GM18873 (cell line): ENCODE measurements around the gene ZNF598.

Experiments used
- ATAC-seq: cut with Tn5 transposase; IDR thresholded peaks from one replicate; pipeline ENCODE4 v1.9.1; 2021; ENCODE audit warnings: mild to moderate bottlenecking, moderate library complexity, moderate number of reproducible peaks; ENCODE audit not compliant: unreplicated experiment, low FRiP score

The ZNF598 gene

DNA sequence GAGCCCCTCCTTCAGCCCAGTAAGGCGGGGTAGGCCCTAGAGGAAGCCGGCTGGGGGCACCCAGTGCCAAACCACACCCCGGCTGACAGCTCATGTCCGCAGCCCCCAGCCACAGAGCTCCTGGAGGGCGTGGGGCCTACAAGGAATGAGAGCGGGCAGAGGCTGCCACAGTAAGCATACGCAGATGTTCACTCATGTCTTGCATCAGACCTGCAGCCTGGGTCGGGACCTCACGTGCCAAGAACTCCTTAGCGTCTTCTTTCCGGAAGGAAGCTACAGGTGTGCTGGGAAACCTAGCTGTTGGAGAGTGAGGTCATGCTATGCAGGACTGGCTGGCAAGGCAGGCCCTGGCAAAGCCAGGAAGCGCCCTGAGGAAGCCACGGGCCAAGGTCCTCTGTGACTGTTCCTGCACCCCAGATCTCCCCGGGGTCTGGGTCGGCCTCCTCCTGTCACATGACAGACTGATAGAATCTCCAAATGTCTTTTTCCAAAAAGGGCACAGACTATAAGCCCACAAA lies 1.6 kb downstream of the ZNF598 start:
- no peak for ATAC-seq

DNA sequence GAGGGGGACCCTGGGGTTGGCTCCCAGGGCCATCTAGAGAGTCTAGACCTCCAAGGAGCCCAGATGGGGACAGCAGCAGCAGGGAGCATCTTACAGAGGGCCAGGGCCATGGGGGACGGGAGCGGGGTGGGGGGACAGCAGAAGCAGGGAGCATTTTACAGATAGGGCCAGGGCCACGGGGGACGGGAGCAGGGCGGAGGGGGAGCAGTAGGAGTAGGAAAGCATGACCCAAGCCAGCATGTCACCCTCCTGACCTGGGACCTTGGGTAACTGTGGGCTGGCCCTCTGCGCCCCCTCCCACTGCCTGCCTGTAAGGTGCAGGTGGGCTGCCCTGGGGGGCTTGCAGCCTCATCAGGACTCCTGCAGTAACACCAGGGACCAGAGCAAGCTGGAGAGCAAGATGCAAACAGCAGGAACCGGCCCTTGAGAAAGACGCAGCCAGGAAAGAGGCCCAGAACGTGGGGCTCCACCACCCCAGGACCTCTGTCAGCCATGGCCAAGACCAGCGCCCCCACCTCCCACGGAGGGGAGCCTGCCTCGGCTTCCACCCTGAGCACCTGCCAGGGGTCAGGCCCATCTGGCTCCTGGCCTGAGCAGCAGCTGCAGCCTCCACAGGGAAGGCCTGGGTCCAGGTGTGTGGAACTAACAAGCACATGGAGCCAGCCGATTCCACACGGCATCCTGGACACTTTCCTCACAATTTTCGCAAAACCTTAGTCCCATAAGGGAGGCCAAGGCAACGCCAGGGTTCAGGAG lies 2.4 kb downstream of the ZNF598 start:
- no peak for ATAC-seq

DNA sequence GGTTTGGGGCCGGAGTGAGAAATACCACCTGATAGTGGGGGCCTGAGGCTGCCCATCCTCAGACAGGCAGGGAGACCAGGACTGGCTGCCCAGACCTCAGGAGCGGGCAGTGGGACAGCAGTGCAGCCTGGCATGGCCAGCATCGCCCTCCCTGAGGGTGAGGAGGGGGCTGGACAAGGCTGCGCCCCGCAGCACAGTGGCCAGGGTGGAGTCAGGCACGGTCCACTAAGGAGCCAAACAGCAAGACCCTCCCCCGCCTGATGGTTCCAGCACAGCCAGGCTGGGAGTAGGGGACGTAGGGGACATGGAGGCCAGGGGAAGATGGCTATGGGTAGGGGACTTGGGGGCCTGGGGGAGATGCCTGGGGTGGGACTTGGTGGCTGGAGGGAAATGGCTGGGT lies 3.3 kb downstream of the ZNF598 start:
- no peak for ATAC-seq

DNA sequence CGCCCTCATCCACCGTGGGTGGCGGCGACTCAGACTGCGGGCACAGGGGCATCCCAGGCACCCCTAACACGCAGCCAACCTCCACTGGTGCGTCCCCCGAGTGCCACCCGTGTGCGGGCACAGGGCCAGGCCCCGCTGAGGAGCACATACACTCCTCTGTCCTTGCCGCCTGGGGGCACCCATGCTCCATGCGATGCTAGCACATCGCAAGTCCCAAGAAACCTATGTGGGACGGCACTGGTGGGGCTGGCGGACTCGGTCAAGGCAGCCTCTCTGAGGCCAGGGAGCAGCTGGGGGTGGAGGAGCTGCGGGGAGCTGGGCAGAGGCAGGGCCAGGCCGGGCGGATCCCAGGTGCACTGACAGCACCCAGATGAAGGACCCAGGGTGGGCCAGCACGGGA lies 4.0 kb downstream of the ZNF598 start:
- no peak for ATAC-seq

DNA sequence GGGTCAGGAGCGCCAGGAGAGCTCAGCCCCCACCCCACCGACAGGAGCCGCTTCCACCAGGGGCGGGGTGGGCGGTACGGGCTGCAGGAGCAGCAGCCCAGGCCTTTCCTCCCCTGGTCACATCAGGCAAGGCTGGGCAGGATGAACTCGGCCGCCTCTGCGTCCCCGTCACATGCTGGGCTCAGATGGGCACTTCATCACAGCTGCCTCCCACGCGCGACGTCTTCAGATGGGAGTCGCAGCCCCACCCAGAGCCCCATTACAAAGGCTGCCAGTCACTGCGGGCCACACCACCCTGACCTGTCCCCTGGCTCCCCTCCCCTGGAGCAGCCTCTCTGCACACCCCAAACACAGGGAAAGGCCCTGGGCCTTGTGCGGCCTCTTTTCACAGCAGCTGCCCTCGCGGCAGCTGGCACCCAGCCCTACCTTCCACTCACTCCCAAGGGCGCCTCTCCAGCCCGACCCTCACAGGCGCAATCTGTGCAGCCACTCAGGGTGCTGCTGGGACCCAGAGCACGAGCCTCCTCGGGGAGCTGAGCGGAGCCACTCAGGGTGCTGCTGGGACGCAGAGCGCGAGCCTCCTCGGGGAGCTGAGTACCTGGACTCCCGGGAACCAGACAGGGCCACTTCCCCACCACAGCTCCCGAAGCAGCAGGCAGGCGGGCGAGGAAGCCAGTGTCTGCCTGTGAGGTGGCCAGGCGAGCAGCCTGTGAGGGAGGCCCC lies 4.7 kb downstream of the ZNF598 start:
- no peak for ATAC-seq

DNA sequence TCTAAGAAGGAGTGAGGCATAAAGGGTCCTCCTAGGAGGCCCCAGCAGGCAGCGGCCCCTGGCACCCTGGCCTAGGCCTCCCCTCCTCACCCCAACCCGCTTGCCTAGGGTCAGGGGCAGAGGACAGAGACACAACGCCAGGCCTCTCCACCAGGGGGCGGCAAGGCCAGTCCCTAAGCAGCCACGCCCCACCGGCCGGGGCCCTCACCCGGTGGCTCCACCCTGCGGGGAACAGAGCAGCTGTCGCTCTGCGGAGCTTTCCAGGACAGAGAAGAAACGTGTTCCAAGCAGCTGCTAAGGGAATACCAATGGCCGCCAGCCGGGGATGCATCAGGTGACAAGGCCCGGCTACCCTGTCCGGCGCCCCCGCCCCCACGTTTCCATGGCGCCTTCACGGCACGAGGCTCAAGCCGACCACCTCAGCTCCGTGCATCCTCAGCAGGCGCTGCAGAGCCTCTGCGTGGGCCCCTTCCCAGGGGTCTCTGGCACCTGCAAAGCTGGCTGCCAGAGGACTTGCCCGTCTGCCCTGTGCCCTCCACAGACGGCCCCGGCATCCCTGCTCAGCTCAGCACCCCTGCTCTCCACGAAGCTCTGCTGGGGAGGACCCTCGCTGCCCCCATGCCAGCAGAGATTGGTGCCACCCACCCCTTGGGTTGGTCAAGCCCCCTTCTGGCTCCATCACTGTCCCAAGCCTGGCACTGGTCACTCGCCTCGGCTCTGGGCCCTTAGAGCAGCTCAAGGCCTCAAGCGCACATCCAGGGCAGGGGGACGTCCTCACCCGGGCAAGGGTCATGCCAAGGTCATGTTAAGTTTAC lies 5.6 kb downstream of the ZNF598 start:
- ATAC-seq = no peak

DNA sequence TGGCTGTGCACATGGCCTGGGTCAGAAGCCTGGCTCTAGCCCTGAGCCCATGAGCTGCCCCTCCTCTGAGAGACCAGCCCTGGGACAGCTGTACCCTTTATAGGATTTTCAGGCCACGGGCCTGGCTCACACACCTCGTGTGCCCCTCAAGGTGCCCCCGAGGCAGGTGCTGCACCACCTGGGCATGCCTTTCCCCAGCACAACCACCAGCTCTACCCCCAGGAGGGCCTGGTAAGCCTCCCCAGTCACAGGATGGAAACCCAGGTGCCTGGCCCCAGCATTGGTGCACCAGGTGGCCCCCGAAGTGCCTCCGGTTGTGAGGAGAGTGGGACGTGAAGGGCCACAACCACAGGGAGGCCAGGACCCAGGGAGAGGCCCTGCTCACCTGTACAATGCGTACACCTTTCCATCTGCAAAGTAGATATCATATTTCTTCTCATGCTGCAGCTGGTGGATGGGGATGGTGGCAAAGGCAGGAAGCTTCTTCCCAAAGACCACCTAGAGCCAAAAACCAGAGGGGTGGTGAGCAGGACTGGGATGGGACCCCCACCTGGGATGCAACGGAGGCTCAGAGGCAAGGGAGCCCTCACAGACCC lies 6.3 kb downstream of the ZNF598 start:
- ATAC-seq = no peak

DNA sequence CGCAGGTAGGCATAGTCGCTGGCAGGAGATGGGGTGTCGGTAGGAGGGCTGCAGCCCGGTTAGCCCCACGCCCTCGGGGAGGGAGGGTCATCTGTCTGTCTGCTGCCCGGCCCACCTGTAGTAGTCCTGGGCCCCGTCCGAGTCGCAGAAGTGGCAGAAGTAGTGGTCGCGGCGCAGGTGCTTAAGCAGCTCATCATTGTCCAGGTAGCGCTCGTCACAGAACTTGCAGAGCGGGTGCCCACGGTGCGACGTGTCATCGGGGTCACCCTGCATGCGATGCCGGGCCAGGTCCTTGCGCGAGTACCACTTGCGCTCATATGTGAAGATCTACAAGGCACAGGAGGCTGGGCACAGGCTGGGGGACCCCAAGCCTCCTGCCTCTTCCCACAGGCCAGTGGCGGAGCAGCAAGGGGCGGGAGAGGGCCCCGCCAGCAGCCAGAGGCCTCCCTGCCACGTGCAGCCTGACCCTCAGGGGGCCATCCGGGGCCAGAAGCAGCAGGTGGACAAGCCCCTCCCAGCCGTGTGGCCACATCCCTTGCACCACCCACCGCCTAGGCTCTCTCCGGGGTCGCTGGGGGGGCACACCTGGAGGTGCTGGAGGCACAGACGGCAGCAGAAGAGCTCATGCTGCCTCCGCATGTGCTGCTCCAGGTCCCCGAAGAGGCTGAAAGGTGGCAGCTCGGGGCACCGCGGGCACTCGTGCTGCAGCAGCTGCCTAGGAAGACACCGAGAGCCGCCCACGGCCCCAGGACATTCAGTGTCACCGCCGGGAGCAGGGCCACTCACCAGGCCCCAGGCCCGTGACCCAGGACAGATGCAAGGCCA lies 7.0 kb downstream of the ZNF598 start:
- ATAC-seq = no peak

DNA sequence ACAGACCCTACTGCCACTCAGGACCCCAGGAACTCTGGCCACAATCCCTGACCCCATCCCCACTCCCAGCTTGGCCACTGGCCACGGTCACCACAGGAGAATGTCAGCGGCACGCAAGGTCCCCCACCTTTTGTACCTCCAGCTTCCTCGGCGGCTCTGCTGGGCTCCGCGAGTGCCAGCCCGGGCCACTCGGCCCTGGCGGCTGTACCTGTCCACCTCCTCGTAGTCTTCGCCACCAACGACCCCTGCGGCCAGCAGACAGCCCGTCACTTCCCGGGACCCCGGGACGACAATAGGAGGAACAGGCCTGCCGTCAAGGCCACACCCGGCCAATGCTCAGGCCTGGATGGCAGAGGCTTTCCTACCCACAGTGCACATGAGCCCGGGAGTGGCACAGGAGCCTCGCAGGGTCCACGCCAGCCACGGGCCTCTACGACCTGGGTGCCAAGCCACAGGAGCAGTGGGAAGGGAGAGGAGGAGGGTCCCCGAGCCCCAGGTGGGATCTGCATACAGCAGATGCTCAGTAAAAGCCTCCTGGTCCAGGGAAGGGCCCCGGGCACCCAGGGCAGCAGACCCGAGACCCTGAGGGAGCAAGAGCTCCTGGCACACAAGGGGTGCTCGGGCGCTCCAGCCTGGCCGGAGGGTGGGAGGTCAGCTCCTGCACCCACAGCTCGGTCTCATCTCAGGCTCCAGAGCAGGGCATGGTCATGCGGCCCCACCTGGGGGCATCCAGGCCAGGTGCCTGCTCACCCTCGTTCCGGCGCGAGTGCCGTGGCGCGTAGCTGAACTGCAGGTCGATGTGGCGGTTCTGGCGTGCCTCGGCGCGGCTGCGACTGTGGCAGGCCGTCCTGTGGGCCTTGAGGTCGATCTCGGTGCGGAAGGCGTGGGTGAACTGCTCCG lies 7.9 kb downstream of the ZNF598 start:
- ATAC-seq = no peak

DNA sequence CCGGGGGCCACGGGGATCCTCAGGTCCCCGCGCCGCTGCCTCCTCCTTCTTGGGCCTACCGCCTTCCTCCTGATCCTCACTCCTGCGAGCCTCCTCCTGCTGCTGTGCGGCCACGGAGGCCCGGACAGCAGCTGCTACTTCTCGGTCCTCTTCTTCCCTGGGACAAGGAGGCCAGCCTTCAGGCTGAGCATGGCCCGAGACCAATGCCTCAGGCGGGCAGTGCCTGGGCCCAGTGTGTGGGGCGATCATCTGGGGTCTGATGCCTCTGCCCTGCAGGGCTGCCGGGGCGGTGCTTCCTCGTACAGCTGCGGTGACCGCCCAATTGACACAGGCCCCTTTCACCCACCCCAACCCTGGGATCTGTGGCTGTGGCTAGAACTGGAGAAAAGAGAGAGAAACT lies 8.6 kb downstream of the ZNF598 start:
- ATAC-seq = no peak

DNA sequence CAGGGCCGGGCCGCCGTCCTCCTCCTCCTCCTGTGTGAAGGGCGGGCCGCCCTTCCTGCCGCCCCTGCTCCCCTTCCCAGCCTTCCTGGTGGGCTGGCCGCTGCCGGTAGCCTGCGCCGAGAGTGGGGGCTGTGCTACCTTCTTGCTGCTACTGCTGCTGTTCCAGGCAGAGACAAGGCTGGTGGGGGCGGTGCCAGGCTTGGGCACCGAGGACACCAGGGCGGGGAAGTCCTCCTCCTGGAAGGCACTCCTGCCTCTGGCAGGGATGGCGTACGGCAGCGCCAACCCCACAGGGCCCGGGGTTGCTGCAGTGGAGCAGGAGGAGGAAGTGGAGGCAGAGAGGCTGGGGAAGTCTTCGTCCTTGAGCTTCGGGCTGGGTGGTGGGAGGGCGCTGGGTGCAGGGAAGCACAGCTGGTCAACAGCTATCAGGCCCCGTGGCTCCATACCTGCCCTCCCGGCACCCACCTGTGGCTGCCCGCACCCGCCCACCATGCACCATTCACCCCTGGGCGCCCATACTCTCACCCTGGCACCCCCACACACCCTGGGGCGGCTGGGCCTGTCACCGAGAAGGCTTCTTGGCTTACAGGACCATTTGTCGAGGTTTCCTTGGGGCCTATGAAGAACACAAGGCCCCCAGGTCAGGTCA lies 9.6 kb downstream of the ZNF598 start:
- no peak for ATAC-seq

DNA sequence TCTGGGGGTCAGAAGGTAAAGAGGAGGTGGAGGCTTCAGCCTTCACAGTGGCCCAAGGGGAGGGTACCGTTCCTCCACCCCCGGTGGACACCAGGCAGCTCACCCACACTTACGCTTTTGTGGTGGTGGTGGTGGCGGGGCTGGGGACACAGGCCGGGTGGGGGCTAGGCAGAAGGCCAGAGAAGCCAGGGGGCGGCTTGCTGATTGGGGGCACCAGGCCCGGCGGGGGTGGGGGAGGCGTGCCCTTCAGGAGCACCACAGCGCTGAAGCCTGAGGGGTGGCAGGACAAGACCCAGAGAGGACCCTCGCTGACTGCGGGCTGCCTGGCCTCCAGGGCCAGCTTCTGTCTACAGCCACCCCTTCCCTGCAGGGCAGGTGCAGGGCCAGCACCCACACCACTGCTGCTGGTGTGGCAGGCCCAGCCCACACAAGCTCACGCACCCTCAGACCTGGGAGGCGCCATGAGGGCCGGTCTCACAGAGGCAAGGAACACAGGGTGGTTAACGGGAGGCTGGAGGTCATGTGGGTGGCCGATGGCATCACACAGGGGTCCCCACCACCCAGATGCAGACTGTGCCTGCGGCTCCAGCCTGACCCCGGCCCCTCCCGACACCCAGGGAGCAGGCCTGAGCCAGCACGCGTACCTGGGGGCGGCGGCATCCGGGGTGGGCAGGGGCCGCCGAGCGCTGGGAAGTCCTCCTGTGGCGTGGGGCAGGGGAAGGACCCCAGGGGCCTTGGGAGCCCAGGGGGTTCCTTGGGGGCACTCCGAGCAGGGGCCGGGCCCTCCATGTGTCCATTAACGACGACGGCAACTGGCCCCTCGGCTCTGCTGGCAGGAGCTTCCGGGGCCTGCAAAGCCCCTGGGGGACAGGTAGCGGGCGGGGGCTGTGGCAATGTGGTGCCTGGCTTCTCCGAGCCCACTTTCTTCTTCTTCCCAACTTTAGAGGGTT lies 10.5 kb downstream of the ZNF598 start:
- ATAC-seq = no peak

DNA sequence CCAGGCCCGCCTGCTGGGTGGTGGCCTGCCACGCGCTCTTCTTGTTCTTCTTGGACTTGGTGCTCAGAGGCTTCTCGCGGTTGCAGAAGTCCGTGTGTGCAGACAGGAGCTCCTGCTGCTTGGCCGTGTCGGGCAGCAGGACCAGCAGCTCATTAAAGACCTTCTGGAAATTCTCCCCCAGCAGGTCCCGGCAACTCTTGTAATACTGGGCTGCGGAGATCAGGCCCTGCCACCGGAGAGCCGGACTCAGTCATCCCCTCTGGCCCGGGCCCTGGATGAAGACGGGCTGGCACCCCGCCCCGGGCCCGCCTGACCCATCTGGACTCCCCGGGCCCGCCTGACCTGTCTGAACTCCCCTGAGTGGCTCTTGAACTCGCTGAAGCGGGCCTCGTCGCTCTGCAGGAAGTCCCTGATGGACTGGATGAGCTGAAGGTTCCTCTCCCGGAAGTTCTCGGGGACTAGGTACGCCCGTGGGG lies 11.2 kb downstream of the ZNF598 start:
- ATAC-seq = no peak

DNA sequence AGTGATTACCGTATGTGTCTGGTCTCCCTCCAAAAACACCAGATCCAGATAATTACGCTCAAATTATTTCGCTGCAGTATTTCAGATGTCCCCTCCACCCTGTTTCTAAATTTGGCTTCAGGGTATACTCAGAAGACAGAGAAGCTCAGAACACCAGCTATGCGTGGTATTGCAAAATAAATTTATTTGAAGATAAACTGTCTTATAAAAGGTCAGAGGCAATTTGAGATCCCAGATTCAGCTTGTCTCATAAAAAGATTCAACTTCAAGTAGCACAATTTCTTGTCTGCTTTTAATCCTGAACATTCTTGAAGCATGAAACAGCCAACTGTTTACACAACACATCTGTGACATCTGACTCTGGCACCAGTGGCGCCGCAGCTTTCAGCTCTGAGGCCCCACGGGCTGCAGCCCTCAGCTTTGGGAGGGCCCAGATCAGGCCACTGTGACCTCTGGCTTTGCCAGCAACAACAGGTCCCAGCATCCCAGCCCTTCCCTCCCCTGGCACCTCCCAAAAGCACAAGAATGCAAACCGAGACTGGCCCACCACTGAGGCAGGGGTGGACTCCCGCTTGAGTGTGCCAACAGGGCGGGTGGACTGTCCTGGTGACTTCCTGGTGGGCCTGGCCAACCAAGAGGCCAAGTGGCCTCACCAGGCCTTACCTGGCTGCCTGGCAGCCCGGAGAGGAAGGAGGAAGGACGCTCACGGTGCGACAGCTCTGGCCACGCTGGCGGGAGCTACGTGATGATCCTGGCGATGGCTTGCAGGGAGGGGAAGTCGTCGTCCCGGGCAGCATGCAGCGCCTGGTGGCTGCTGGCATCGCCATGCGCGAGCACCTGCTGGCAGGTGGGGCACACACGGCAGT lies 11.9 kb downstream of the ZNF598 start:
- ATAC-seq = no peak

DNA sequence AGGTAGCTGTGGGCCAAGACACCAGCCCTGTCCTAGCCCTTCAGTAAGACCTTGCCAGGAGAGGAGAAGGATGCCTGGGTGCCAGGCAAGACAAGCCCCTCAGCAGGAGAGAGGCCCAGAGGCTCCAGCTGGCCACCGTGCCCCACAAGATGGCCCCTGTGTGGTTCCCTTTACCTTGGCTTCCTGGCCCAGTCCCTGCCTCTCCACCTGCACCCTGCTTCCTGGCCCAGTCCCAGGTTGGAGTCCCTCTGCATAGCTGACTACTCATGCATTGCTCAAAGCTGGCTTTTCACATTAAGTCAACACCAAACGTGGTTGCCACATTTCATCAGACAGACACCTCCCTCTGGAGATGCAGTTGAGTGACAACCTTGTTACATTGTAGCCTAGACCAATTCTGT lies 15.9 kb downstream of the ZNF598 start:
- ATAC-seq = no peak

DNA sequence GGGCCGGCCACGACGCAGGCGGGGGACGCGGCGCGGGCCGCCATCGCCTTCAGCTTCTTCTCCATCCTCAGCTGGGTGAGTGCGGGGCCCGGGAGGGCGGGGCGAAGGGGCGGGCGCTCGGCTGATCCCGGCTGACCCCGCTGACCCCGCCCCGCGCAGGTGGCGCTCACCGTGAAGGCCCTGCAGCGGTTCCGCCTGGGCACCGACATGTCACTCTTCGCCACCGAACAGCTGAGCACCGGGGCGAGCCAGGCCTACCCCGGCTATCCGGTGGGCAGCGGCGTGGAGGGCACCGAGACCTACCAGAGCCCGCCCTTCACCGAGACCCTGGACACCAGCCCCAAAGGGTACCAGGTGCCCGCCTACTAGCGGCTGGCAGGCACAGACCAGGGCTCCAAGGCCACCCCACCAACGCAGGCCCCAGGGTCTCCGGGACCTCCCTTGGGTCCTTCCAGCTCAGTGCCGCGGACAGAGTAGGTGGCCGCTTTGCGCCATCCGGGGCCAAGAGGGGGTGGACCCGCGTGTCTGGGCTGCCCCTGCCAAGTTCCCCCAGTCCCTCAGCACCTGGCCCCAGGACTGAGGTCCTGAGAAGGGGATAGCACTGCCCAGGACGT lies 16.8 kb downstream of the ZNF598 start:
- no peak for ATAC-seq
